ENCODE results near the gene ZNF385D.
"Not testable (repeated sequence)": the region's sequence is repeated elsewhere in the genome, so short reads cannot be mapped to it uniquely, and the experiment has no call there.

Gene ZNF385D

GRCh38 chr3:21390136-21390535 lies 360.9 kb downstream of the ZNF385D start:
- DNase-seq (ENCODE audit: low spot score), result peak; percentile 81

GRCh38 chr3:21387142-21387826 lies 363.7 kb downstream of the ZNF385D start:
- DNase-seq (ENCODE audit: low spot score), result not testable (repeated sequence)

- DNase-seq (ENCODE audit: low spot score), result not testable (repeated sequence)
These were observed 373.0 kb downstream of the ZNF385D start for GRCh38 chr3:21378036-21378435.

- no peak for DNase-seq (ENCODE audit: low spot score)
These were observed 373.8 kb downstream of the ZNF385D start for GRCh38 chr3:21377071-21377769.

- no peak for DNase-seq (ENCODE audit: low spot score)
These were observed 378.7 kb downstream of the ZNF385D start for GRCh38 chr3:21372316-21372715.

Data from AG20443 (cell line).